ENCODE data around the gene CAMTA1.

Gene CAMTA1

DNA sequence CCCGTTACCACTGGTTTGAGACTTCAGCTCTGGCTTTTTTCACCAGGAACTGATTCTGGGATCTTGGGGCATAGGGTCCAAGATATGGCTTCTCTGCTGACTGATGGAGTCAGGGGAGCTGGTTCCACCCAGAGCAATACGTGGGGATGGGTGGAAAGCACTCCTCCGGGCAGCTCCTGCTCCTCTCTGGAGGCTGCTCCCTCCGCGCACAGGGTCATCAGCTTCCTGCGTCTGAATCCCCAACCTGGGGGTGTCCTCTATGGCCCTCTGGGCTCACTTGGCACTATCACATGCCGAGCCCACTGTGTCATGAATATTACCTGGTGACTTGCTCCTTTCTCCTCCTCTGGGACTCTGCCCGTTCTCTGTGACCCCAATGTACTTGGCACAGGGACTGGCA lies 580.5 kb downstream of the CAMTA1 start:
- ATAC-seq (ENCODE audit: insufficient read depth, low read depth) (no peak), DNase-seq (no peak)
- Histone ChIP-seq H3K27me3 (ENCODE audit: insufficient read depth, low read length, poor library complexity) (peaks cover 6% of the 10 kb centered on the region), H3K9me3 (ENCODE audit: insufficient read depth, low read length, severe bottlenecking) (no peaks in the 10 kb centered on the region), H2AFZ (ENCODE audit: low read depth, low read length) (no peak overlapping the region), H3K4me2 (ENCODE audit: insufficient read depth, low read length) (no peak overlapping the region), H3K4me3 (ENCODE audit: low read depth in 1 of 2, low read length in 2 of 2) (no peak overlapping the region), H3K36me3 (ENCODE audit: insufficient read depth, low read length) (no peaks in the 10 kb centered on the region), H3K4me1 (ENCODE audit: insufficient read depth, low read length) (no peaks in the 10 kb centered on the region), H4K20me1 (ENCODE audit: insufficient read depth, low read length) (no peaks in the 10 kb centered on the region), H3K79me2 (ENCODE audit: insufficient read depth, low read length) (no peaks in the 10 kb centered on the region), H3K9ac (ENCODE audit: low read depth, low read length) (no peak overlapping the region), H3K27ac (ENCODE audit: low read length) (no peak overlapping the region)
- no peak for TF ChIP-seq EZH2 (IDR thresholded peaks at IDR 0.05; ENCODE audit: borderline replicate concordance, low read depth, low read length, severe bottlenecking)
- no peak for TF ChIP-seq CTCF (IDR thresholded peaks at IDR 0.05; ENCODE audit: borderline replicate concordance, extremely low read depth, low read length, poor library complexity, severe bottlenecking)

GRCh38 chr1:7366286-7366954 lies 581.2 kb downstream of the CAMTA1 start:
- peaks cover 3% of the 10 kb centered on the region for H3K27me3 ChIP-seq (ENCODE audit: insufficient read depth, low read length, poor library complexity)
- no peak overlapping the region for H3K4me2 ChIP-seq (ENCODE audit: insufficient read depth, low read length)
- H3K79me2 ChIP-seq (ENCODE audit: insufficient read depth, low read length) = no peaks in the 10 kb centered on the region
- H3K36me3 ChIP-seq (ENCODE audit: insufficient read depth, low read length) = no peaks in the 10 kb centered on the region
- no peak overlapping the region for H3K27ac ChIP-seq (ENCODE audit: low read length)
- H3K9ac ChIP-seq (ENCODE audit: low read depth, low read length) = no peak overlapping the region
- no peaks in the 10 kb centered on the region for H3K4me1 ChIP-seq (ENCODE audit: insufficient read depth, low read length)
- no peak overlapping the region for H2AFZ ChIP-seq (ENCODE audit: low read depth, low read length)
- no peak for TF ChIP-seq EZH2 (IDR thresholded peaks at IDR 0.05; ENCODE audit: borderline replicate concordance, low read depth, low read length, severe bottlenecking)
- TF ChIP-seq CTCF (IDR thresholded peaks at IDR 0.05; ENCODE audit: borderline replicate concordance, extremely low read depth, low read length, poor library complexity, severe bottlenecking) = no peak
- H3K9me3 ChIP-seq (ENCODE audit: insufficient read depth, low read length, severe bottlenecking) = no peaks in the 10 kb centered on the region
- H4K20me1 ChIP-seq (ENCODE audit: insufficient read depth, low read length) = no peaks in the 10 kb centered on the region
- DNase-seq = no peak
- ATAC-seq (ENCODE audit: insufficient read depth, low read depth) = no peak
- no peak overlapping the region for H3K4me3 ChIP-seq (ENCODE audit: low read depth in 1 of 2, low read length in 2 of 2)

- H3K27me3 ChIP-seq (ENCODE audit: insufficient read depth, low read length, poor library complexity) = peaks cover 3% of the 10 kb centered on the region
Observed at GRCh38 chr1:7366955-7367665, 581.9 kb downstream of the CAMTA1 start.

More at GRCh38 chr1:7366955-7367665, 581.9 kb downstream of the CAMTA1 start:
- no peak overlapping the region for H3K4me3 ChIP-seq (ENCODE audit: low read depth in 1 of 2, low read length in 2 of 2)
- no peak overlapping the region for H3K4me2 ChIP-seq (ENCODE audit: insufficient read depth, low read length)
- DNase-seq (no peak), ATAC-seq (ENCODE audit: insufficient read depth, low read depth) (no peak)
- H3K36me3 ChIP-seq (ENCODE audit: insufficient read depth, low read length) = no peaks in the 10 kb centered on the region
- H3K9ac ChIP-seq (ENCODE audit: low read depth, low read length) = no peak overlapping the region
- no peaks in the 10 kb centered on the region for H3K4me1 ChIP-seq (ENCODE audit: insufficient read depth, low read length)
- H4K20me1 ChIP-seq (ENCODE audit: insufficient read depth, low read length) = no peaks in the 10 kb centered on the region
- no peak overlapping the region for H3K27ac ChIP-seq (ENCODE audit: low read length)
- H3K9me3 ChIP-seq (ENCODE audit: insufficient read depth, low read length, severe bottlenecking) = no peaks in the 10 kb centered on the region
- TF ChIP-seq CTCF (IDR thresholded peaks at IDR 0.05; ENCODE audit: borderline replicate concordance, extremely low read depth, low read length, poor library complexity, severe bottlenecking) (no peak), EZH2 (IDR thresholded peaks at IDR 0.05; ENCODE audit: borderline replicate concordance, low read depth, low read length, severe bottlenecking) (no peak)
- no peaks in the 10 kb centered on the region for H3K79me2 ChIP-seq (ENCODE audit: insufficient read depth, low read length)
- no peak overlapping the region for H2AFZ ChIP-seq (ENCODE audit: low read depth, low read length)

Data from DND-41 (cell line).